GM12878 (cell line): Measurements from ENCODE around the gene CYTIP. TPM values are rescaled to one million over a fixed set of nuclear protein-coding genes. Genes with fewer than 3 reads are reported as not detected.

Source experiments
- BACH1 ChIP-seq: fragments of 450-650 bp; IDR thresholded peaks from 2 replicates; pipeline ENCODE4 v1.6.1; 2017; ENCODE audit warnings: mild to moderate bottlenecking, borderline replicate concordance
- CBX3 ChIP-seq: fragments of 200-600 bp; sonication (generic); IDR thresholded peaks from 2 replicates; pipeline ENCODE4 v1.6.1; 2016; ENCODE audit warnings: low read depth, borderline replicate concordance
- CEBPZ ChIP-seq: fragments of 150-350 bp; IDR thresholded peaks from 2 replicates; pipeline ENCODE4 v1.6.1; 2016; ENCODE audit warnings: low read depth, low read length
- CREM ChIP-seq: IDR thresholded peaks from 2 replicates; pipeline ENCODE4 v1.6.1; 2014; ENCODE audit warnings: antibody characterized with exemption, low read depth
- ESRRA ChIP-seq: IDR thresholded peaks from 2 replicates; pipeline ENCODE4 v1.6.1; 2012; ENCODE audit warnings: mild to moderate bottlenecking, low read length, improper control_type of control experiment
- GATAD2B ChIP-seq: fragments of 450-650 bp; conservative IDR thresholded peaks from 2 replicates; pipeline ENCODE4 v1.6.1; 2017; ENCODE audit warnings: low read depth, mild to moderate bottlenecking, moderate library complexity
- HCFC1 ChIP-seq: fragments of 150-350 bp; IDR thresholded peaks from 2 replicates; pipeline ENCODE4 v1.6.1; 2014; ENCODE audit warnings: low read length
- HDAC2 ChIP-seq: fragments of 200-600 bp; sonication (generic); IDR thresholded peaks from 2 replicates; pipeline ENCODE4 v1.6.1; 2017
- IRF4 ChIP-seq: IDR thresholded peaks from 2 replicates; pipeline ENCODE4 v1.6.1; 2011; ENCODE audit warnings: low read depth, low read length
- MYB ChIP-seq: fragments of 150-350 bp; IDR thresholded peaks from 2 replicates; pipeline ENCODE4 v1.6.1; 2014; ENCODE audit warnings: mild to moderate bottlenecking, low read depth, low read length, borderline replicate concordance
- NR2C2 ChIP-seq: IDR thresholded peaks from 2 replicates; pipeline ENCODE4 v1.6.1; 2011; ENCODE audit warnings: borderline replicate concordance, low read depth; ENCODE audit not compliant: control insufficient read depth, insufficient read length
- POLR2AphosphoS5 ChIP-seq: IDR thresholded peaks from 2 replicates; pipeline ENCODE4 v1.6.1; 2011; ENCODE audit warnings: mild to moderate bottlenecking, low read length, inconsistent platforms
- SIX5 ChIP-seq: IDR thresholded peaks from 2 replicates; pipeline ENCODE4 v1.6.1; 2011; ENCODE audit warnings: mild to moderate bottlenecking, low read depth, low read length, moderate library complexity; ENCODE audit not compliant: severe bottlenecking
- SPI1 ChIP-seq: IDR thresholded peaks from 2 replicates; pipeline ENCODE4 v1.6.1; 2011; ENCODE audit warnings: low read depth, mild to moderate bottlenecking, low read length, moderate library complexity, borderline replicate concordance; ENCODE audit not compliant: insufficient read depth
- SUZ12 ChIP-seq: fragments of 200-600 bp; sonication (generic); IDR thresholded peaks from one replicate; pipeline ENCODE4 v1.6.1; 2018; ENCODE audit warnings: antibody characterized with exemption, mild to moderate bottlenecking; ENCODE audit not compliant: unreplicated experiment
- TARDBP ChIP-seq: IDR thresholded peaks from 2 replicates; pipeline ENCODE4 v1.6.1; 2016; ENCODE audit warnings: borderline replicate concordance
- TCF3 ChIP-seq: IDR thresholded peaks from 2 replicates; pipeline ENCODE4 v1.6.1; 2012; ENCODE audit warnings: low read depth, mild to moderate bottlenecking, low read length, borderline replicate concordance; ENCODE audit not compliant: insufficient read depth
- TCF7 ChIP-seq: IDR thresholded peaks from 2 replicates; pipeline ENCODE4 v1.6.1; 2014; ENCODE audit warnings: antibody characterized with exemption, borderline replicate concordance
- YBX1 ChIP-seq: fragments of 450-650 bp; IDR thresholded peaks from 2 replicates; pipeline ENCODE4 v1.6.1; 2016; ENCODE audit warnings: antibody characterized with exemption
- polyA plus RNA-seq, 11 experiments: library from polyadenylated mRNA; depleted of rRNA in 4 of 11; unstranded in 6 of 11; stranded (reverse) in 5 of 11; fragments of >200 nt; fragmentation: Nextera tagmentation in 4 of 11; fragmentation: Illumina TruSeq in 1 of 11; extraction: Ambion mirVana in 4 of 11; extraction: Trizol in 1 of 11; gene quantifications; 1 replicate in 1 of 11; 2 replicates in 10 of 11; pipeline versions ENCODE4 v1.2.1 to v1.2.3, GENCODE V29; 2011 to 2016; ENCODE audit warnings: inconsistent platforms in 2 of 11, missing spikeins in 2 of 11, low read depth in 1 of 11
- total RNA-seq, 4 experiments: library from RNA; depleted of rRNA in 3 of 4; stranded (reverse); fragments of >200 nt in 3 of 4; fragmentation: Illumina TruSeq in 1 of 4; extraction: Trizol in 1 of 4; gene quantifications; 2 replicates each; pipeline versions ENCODE4 v1.2.1 to v1.2.3, GENCODE V29; 2013 to 2021
- TF ChIP-seq, protein P1 (sequence below): IDR thresholded peaks from 2 replicates; pipeline ENCODE4 v1.6.1; 2012; ENCODE audit warnings: low read depth, low read length, improper control_type of control experiment
- TF ChIP-seq, protein P2 (sequence below): fragments of 450-650 bp; conservative IDR thresholded peaks from 2 replicates; pipeline ENCODE4 v1.6.1; 2017; ENCODE audit warnings: mild to moderate bottlenecking, moderate library complexity
- TF ChIP-seq, protein P3 (sequence below): fragments of 450-650 bp; IDR thresholded peaks from 2 replicates; pipeline ENCODE4 v1.6.1; 2018; ENCODE audit warnings: borderline replicate concordance, mild to moderate bottlenecking; ENCODE audit not compliant: partially characterized antibody

The CYTIP gene
- total and polyA plus RNA-seq, 10 of the 15 experiments (the other 5 are each of a cell fraction or from before 2014, with no cell fraction given), result 55.1 to 178 (median 73.4) TPM

DNA sequence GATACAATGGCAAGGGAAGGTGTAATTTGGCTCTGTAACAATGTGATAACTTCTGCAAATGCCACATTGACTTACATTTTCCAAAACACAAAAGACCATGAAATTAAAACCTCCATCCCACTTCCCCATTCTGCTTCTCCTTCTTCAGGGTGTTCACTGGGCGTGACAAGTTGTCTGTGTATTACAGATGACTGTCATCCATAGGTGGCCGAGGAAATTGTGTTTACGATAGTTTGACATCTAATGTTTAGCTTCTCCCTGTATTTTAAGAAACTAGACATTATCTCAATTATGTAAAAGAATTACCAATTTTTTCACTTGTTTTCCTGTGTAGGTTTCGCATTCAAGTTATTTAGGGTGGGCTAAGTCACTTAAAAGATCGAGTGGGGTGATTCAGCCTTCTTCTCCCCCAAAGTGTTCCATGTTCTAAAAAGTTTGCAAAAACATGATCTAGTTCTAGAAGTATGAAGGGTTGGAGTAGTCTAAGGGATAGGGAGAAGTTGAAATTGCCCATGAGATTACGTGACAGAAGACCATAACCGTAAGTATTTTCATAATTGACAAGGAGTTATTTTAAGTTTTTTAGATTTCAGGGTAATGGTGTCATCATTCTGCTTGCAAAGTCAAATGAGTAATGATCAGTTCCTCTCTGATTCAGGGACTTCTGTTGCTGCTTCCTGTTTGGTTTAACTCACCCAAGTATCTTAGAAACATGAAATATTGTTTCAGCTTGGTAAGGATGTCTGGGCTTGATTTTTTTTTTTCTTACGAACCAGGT, 25.2 kb upstream of the CYTIP start (continued):
- TF ChIP-seq, protein P1, sequence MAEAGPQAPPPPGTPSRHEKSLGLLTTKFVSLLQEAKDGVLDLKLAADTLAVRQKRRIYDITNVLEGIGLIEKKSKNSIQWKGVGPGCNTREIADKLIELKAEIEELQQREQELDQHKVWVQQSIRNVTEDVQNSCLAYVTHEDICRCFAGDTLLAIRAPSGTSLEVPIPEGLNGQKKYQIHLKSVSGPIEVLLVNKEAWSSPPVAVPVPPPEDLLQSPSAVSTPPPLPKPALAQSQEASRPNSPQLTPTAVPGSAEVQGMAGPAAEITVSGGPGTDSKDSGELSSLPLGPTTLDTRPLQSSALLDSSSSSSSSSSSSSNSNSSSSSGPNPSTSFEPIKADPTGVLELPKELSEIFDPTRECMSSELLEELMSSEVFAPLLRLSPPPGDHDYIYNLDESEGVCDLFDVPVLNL, result no peak
- TF ChIP-seq CREM (peak; percentile 96), ESRRA (no peak), CBX3 (no peak), SPI1 (peak; percentile 100), HCFC1 (no peak), BACH1 (peak; percentile 79; the same call in 1 of the 2 replicates), IRF4 (peak; percentile 98), SUZ12 (no peak), HDAC2 (no peak), CEBPZ (no peak), GATAD2B (no peak; the same call in none of the 2 replicates), NR2C2 (no peak), SIX5 (no peak), MYB (peak; percentile 52; the same call in 1 of the 2 replicates), YBX1 (no peak), TARDBP (no peak), TCF7 (peak; percentile 65; the same call in 1 of the 2 replicates), POLR2AphosphoS5 (peak; percentile 54), TCF3 (peak; percentile 86; the same call in 1 of the 2 replicates)
- TF ChIP-seq, protein P2, sequence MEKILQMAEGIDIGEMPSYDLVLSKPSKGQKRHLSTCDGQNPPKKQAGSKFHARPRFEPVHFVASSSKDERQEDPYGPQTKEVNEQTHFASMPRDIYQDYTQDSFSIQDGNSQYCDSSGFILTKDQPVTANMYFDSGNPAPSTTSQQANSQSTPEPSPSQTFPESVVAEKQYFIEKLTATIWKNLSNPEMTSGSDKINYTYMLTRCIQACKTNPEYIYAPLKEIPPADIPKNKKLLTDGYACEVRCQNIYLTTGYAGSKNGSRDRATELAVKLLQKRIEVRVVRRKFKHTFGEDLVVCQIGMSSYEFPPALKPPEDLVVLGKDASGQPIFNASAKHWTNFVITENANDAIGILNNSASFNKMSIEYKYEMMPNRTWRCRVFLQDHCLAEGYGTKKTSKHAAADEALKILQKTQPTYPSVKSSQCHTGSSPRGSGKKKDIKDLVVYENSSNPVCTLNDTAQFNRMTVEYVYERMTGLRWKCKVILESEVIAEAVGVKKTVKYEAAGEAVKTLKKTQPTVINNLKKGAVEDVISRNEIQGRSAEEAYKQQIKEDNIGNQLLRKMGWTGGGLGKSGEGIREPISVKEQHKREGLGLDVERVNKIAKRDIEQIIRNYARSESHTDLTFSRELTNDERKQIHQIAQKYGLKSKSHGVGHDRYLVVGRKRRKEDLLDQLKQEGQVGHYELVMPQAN, result peak; percentile 68; the same call in 1 of the 2 replicates
- TF ChIP-seq, protein P3, sequence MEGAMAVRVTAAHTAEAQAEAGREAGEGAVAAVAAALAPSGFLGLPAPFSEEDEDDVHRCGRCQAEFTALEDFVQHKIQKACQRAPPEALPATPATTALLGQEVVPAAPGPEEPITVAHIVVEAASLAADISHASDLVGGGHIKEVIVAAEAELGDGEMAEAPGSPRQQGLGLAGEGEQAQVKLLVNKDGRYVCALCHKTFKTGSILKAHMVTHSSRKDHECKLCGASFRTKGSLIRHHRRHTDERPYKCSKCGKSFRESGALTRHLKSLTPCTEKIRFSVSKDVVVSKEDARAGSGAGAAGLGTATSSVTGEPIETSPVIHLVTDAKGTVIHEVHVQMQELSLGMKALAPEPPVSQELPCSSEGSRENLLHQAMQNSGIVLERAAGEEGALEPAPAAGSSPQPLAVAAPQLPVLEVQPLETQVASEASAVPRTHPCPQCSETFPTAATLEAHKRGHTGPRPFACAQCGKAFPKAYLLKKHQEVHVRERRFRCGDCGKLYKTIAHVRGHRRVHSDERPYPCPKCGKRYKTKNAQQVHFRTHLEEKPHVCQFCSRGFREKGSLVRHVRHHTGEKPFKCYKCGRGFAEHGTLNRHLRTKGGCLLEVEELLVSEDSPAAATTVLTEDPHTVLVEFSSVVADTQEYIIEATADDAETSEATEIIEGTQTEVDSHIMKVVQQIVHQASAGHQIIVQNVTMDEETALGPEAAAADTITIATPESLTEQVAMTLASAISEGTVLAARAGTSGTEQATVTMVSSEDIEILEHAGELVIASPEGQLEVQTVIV, result no peak
